GM12892 (cell line): ENCODE results near the gene C6orf52.
"Not testable (repeated sequence)": the region's sequence is repeated elsewhere in the genome, so short reads cannot be mapped to it uniquely, and the experiment has no call there.

ENCODE experiments used
- DNase-seq: peaks from one replicate; pipeline ENCODE4 v3.0.0; 2011; ENCODE audit not compliant: insufficient read length
- FAIRE-seq: peaks from 2 replicates; lab custom pipeline; 2011; peaks lifted over from hg19 to GRCh38; lab: Jason Lieb, UNC
- POLR2A ChIP-seq: IDR thresholded peaks from 2 replicates; pipeline ENCODE4 v1.6.1; 2011; ENCODE audit warnings: low read depth, low read length, control low read depth
- POLR2AphosphoS5 ChIP-seq: IDR thresholded peaks from 2 replicates; pipeline ENCODE4 v1.6.1; 2011; ENCODE audit warnings: low read depth, low read length, control low read depth
- TAF1 ChIP-seq: IDR thresholded peaks from 2 replicates; pipeline ENCODE4 v1.6.1; 2011; ENCODE audit warnings: low read depth, mild to moderate bottlenecking, control low read depth, low read length, borderline replicate concordance

Gene C6orf52

DNA sequence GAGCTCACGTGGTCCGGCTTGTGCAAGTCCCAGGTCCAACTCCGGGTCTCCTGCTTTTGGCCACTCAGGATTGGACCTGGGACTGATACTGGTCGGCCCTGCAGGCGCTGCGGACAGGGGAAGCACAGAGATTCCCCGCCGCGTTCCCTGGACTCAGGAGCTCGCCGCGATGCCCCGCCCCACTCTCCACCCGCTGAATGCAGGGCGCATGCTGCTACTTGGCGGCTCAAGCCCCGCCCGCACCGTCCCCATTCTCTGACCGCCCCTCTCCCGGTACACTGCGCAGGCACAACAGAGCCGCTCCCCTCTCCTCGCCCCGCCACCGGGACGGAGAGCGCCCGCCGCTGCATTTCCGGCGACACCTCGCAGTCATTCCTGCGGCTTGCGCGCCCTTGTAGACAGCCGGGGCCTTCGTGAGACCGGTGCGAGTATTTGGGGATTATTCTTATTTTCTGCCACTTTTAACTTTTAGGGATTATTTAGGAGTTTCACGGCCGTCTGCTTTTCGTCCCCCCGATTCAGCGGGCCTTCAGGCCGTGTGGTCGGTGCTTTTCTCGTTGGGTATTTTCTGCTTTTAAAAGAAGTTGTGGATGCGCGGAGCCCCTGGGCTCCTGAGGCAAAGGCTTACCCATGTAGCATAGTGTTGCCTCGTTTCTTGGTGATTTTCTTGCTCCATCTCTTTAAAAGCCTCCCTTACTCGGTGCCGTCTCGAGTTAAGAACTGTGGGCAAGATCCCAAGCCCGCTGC lies 28.6 kb upstream of the C6orf52 start, which contains the start of gene TMEM14C:
Gene TMEM14C, plus strand, starts transcription at position 251 of the 747 bp plus-strand sequence. CDS start 1,544 bp downstream, outside the sequence.
- peak; percentile 76; the same call in 1 of the 2 replicates for TF ChIP-seq TAF1
- TF ChIP-seq POLR2AphosphoS5, result peak; percentile 70
- TF ChIP-seq POLR2A, result peak; percentile 83; the same call in 1 of the 2 replicates
- DNase-seq, result peak; percentile 91
- peak; percentile 80 for FAIRE-seq

DNA sequence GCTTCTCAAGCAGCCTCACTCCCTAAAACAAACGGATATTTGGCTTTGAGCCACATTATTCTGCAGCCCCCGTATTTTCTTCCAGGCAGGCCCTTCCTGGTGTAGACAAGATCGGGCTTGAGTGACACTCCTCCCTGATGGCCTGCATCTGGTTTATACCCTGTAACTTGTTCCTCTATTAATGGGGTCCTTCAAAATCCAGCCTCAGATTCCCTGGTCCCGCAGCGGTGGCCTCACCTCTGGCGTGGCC lies 28.1 kb upstream of the C6orf52 start:
- FAIRE-seq (no peak), DNase-seq (no peak)
- TF ChIP-seq TAF1 (no peak), POLR2A (no peak), POLR2AphosphoS5 (no peak)

GRCh38 chr6:10721850-10722569 lies 27.6 kb upstream of the C6orf52 start:
- FAIRE-seq, result no peak

GRCh38 chr6:10720960-10721849 lies 26.8 kb upstream of the C6orf52 start:
- not testable (repeated sequence) for DNase-seq, FAIRE-seq

More at GRCh38 chr6:10721850-10722569, 27.6 kb upstream of the C6orf52 start:
- no peak for DNase-seq
- TF ChIP-seq POLR2A, result no peak

DNA sequence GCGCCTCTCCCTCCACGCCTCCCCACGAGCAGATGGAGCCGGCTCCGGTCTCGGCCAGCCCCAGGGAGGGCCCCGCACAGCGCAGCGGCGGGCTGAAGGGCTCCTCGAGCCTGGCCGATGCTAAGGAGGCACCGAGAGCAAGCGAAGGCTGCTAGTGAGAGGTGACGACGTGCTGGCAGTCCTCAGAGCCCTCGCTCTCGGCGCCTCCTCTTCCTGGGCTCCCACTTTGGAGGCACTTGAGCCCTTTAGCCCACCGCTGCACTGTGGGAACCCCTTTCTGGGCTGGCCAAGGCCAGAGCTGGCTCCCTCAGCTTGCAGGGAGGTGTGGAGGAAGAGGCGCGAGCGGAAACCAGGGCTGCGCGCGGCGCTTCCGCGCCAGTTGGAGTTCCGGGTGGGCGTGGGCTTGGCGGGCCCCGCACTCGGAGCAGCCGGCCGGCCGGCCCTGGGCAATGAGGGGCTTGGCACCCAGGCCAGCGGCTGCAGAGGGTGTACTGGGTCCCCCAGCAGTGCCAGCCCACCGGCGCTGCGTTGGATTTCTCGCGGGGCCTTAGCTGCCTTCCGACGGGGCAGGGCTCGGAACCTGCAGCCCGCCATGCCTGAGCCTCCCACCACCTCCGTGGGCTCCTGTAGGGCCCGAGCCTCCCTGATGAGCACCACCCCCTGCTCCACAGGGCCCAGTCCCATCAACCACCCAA lies 26.0 kb upstream of the C6orf52 start:
- peak; percentile 19 for DNase-seq
- no peak for FAIRE-seq
- TF ChIP-seq TAF1 (peak; percentile 55), POLR2A (peak; percentile 67; the same call in 1 of the 2 replicates), POLR2AphosphoS5 (peak; percentile 34)

DNA sequence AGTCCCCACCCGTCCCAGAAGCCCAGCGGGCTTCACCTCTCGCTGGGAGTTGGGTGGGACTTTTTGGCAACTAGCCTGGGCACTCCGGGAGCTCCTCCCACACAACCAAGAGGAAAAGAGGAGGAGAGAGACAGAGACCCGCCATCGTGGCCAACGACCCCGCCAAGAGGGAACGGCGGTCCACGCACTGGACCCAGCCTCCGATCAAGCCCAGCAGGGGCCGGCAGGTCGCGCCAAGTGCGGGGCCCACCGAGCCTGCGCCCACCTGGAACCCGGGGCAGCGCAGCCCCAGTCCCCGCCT lies 25.5 kb upstream of the C6orf52 start:
- FAIRE-seq, result no peak
- no peak for TF ChIP-seq TAF1
- no peak for TF ChIP-seq POLR2AphosphoS5
- TF ChIP-seq POLR2A, result no peak
- no peak for DNase-seq

DNA sequence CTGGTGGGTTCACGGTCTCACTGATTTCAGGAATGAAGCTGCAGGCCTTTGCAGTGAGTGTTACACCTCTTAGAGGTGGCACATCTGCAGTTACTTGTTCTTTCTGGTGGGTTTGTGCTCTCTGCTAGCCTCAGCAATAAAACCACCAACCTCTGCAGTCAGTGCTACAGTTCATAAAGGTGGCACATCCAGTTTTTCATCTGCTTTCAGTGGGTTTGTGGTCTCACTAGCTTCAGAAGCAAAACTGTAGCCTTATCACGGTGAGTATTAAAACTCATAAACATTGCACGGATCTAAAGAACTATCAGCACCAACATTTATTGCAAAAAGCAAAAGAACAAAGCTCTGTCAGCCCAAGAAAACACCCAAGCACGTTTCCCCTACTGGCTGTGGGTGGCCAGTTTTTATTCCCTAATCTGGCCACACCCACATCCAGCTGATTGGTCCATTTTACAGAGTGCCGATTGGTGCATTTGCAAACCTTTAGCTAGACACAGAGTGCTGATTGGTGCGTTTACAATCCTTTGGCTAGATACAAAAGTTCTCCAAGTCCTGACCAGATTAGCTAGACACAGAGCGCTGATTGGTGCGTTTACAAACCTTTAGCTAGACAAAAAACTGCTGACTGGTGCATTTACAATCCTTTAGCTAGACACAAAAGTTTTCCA lies 25.0 kb upstream of the C6orf52 start:
- FAIRE-seq (peak; percentile 5), DNase-seq (no peak)
- TF ChIP-seq POLR2A, result 0 out of 2 replicates have a peak, but pooled peaks have one; percentile 17
- TF ChIP-seq TAF1, result no peak

DNA sequence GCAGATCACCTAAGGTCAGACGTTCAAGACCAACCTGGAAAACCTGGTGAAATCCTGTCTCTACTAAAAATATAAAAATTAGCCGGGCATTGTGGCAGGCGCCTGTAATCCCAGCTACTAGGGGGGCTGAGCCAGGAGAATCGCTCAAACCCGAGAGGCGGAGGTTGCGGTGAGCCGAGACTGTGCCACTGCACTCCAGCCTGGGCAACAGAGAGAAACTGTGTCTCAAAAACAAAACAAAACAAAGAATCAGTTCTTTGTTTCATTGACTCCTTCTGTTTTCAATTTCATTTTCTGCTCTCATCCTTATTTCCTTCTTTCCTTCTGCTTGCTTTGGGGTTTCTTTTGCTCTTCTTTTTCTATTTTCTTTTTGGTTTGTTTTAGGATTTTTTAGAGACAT lies 19.5 kb upstream of the C6orf52 start:
- FAIRE-seq, result no peak
- no peak for DNase-seq
- TF ChIP-seq TAF1, result no peak

DNA sequence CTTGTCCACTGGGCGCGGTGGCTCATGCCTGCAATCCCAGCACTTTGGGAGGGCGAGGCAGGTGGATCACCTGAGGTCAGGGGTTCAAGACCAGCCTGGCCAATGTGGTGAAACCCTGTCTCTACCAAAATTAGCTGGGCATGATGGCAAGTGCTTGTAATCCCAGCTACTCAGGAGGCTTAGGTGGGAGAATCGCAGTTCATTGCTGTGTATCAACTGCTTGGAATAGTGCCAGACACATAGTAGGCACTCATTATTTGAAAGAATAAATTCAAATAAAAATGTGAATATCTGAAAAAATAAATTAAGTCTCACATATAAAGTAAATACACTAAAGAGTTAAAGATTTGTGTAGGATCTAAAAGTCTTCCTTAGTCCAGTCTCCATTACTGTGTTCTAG lies 2.2 kb upstream of the C6orf52 start:
- FAIRE-seq (no peak), DNase-seq (no peak)
- TF ChIP-seq TAF1 (no peak), POLR2A (no peak), POLR2AphosphoS5 (no peak)

GRCh38 chr6:10695086-10695657 lies 756 bp upstream of the C6orf52 start:
- no peak for FAIRE-seq
- DNase-seq, result no peak
- TF ChIP-seq POLR2A (no peak), TAF1 (no peak), POLR2AphosphoS5 (no peak)

DNA sequence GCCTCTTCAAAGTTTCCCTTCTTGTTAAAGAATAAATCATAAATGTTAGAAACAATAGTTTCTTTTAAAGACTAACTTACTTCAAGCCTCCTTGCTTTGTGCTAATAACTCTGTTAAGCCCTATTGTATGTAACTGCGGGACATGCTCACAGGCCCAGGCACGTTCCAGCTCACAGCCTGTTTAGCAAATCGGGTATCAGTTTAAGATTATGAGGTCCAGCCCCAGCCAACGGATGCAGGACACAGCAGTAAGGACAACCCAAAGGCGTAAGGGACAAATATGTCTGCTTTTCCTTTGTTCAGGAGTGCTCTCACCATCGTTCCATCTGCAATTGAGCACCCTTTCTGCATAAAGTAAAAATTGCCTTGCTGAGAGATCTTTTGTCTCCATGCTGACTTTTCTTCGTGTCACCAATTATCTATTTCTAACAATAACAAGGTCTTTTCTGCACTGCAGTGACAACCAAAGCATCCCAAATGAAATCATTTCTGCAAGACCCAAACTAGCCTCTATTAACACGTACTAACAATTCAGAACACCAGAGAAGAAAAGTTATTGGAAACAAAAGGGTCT lies 1.4 kb downstream of the C6orf52 start:
- TF ChIP-seq POLR2AphosphoS5, result no peak
- FAIRE-seq (no peak), DNase-seq (no peak)
